Memory B cell (primary cell): ENCODE measurements around the gene SHH.

Source experiments
- ATAC-seq: fragments of 150-1000 bp; cut with Tn5 transposase; 2 replicates; pipeline ENCODE4 v1.10.0; 2021; ENCODE audit warnings: low read depth, mild to moderate bottlenecking, moderate library complexity
- DNase-seq, 2 donors: peaks; one replicate each; pipeline ENCODE4 v3.0.0; 2022; ENCODE audit warnings: low spot score in 2 of 2
- H3K27ac Mint-ChIP-seq: one replicate; pipeline ENCODE4 v1.8.0; 2022; ENCODE audit warnings: mild to moderate bottlenecking, moderate library complexity, mixed read lengths
- H3K27me3 Mint-ChIP-seq: one replicate; pipeline ENCODE4 v1.8.0; 2022; ENCODE audit warnings: mixed read lengths
- H3K36me3 Mint-ChIP-seq: one replicate; pipeline ENCODE4 v1.8.0; 2022; ENCODE audit warnings: mild to moderate bottlenecking, mixed read lengths
- H3K4me1 Mint-ChIP-seq: one replicate; pipeline ENCODE4 v1.8.0; 2022; ENCODE audit warnings: mixed read lengths
- H3K4me3 Mint-ChIP-seq: one replicate; pipeline ENCODE4 v1.8.0; 2022; ENCODE audit warnings: mild to moderate bottlenecking, moderate library complexity, mixed read lengths
- H3K9me3 Mint-ChIP-seq: one replicate; pipeline ENCODE4 v1.8.0; 2022; ENCODE audit warnings: mixed read lengths

Gene SHH

GRCh38 chr7:155809332-155809946, 2.8 kb downstream of the SHH start:
- H3K27ac Mint-ChIP-seq: no peak overlapping the region
- peaks cover 30% of the 10 kb centered on the region for H3K27me3 Mint-ChIP-seq
- H3K4me3 Mint-ChIP-seq: no peak overlapping the region

GRCh38 chr7:155808549-155809331, 3.5 kb downstream of the SHH start:
- Mint-ChIP-seq H3K36me3 (no peaks in the 10 kb centered on the region), H3K27me3 (peaks cover 28% of the 10 kb centered on the region), H3K27ac (no peak overlapping the region), H3K4me3 (peak overlapping the region; percentile 12), H3K4me1 (peaks cover 18% of the 10 kb centered on the region), H3K9me3 (no peaks in the 10 kb centered on the region)
- DNase-seq: no peak
- ATAC-seq: no peak

More at GRCh38 chr7:155809332-155809946, 2.8 kb downstream of the SHH start:
- H3K36me3 Mint-ChIP-seq: no peaks in the 10 kb centered on the region
- DNase-seq: no peak
- H3K9me3 Mint-ChIP-seq: no peaks in the 10 kb centered on the region
- H3K4me1 Mint-ChIP-seq: peaks cover 18% of the 10 kb centered on the region
- no peak for ATAC-seq

- Mint-ChIP-seq H3K9me3 (no peaks in the 10 kb centered on the region), H3K4me1 (peaks cover 21% of the 10 kb centered on the region), H3K27ac (no peak overlapping the region), H3K27me3 (peaks cover 25% of the 10 kb centered on the region), H3K4me3 (no peak overlapping the region), H3K36me3 (no peaks in the 10 kb centered on the region)
- ATAC-seq (no peak), DNase-seq (no peak)
Measured at GRCh38 chr7:155807789-155808548, 4.3 kb downstream of the SHH start.

- Mint-ChIP-seq H3K4me1 (peaks cover 20% of the 10 kb centered on the region), H3K36me3 (no peaks in the 10 kb centered on the region), H3K4me3 (no peak overlapping the region), H3K27me3 (peaks cover 23% of the 10 kb centered on the region), H3K27ac (no peak overlapping the region), H3K9me3 (no peaks in the 10 kb centered on the region)
- no peak for ATAC-seq
- DNase-seq: no peak
Measured at GRCh38 chr7:155807065-155807671, 5.1 kb downstream of the SHH start.

- Mint-ChIP-seq H3K9me3 (no peaks in the 10 kb centered on the region), H3K36me3 (no peaks in the 10 kb centered on the region), H3K4me3 (peak overlapping the region; percentile 47), H3K4me1 (peaks cover 15% of the 10 kb centered on the region), H3K27ac (no peak overlapping the region), H3K27me3 (peaks cover 14% of the 10 kb centered on the region)
- DNase-seq (no peak), ATAC-seq (no peak)
Measured at GRCh38 chr7:155806096-155806871, 6.0 kb downstream of the SHH start.

GRCh38 chr7:155805826-155806095, 6.5 kb downstream of the SHH start:
- no peak overlapping the region for H3K4me3 Mint-ChIP-seq
- DNase-seq (no peak), ATAC-seq (no peak)
- H3K36me3 Mint-ChIP-seq: no peaks in the 10 kb centered on the region
- peaks cover 13% of the 10 kb centered on the region for H3K4me1 Mint-ChIP-seq
- no peaks in the 10 kb centered on the region for H3K9me3 Mint-ChIP-seq
- no peak overlapping the region for H3K27ac Mint-ChIP-seq
- peaks cover 14% of the 10 kb centered on the region for H3K27me3 Mint-ChIP-seq

- no peaks in the 10 kb centered on the region for H3K9me3 Mint-ChIP-seq
- peaks cover 13% of the 10 kb centered on the region for H3K4me1 Mint-ChIP-seq
- DNase-seq (peak; percentile 30 to 79), ATAC-seq (peak; percentile 69)
- H3K27ac Mint-ChIP-seq: no peak overlapping the region
- H3K27me3 Mint-ChIP-seq: peaks cover 14% of the 10 kb centered on the region
- peak overlapping the region; percentile 72 for H3K4me3 Mint-ChIP-seq
- H3K36me3 Mint-ChIP-seq: no peaks in the 10 kb centered on the region
Measured at GRCh38 chr7:155804897-155805825, 7.1 kb downstream of the SHH start.

- no peaks in the 10 kb centered on the region for H3K9me3 Mint-ChIP-seq
- no peaks in the 10 kb centered on the region for H3K36me3 Mint-ChIP-seq
- DNase-seq (no peak), ATAC-seq (no peak)
- H3K4me3 Mint-ChIP-seq: peak overlapping the region; percentile 65
- H3K4me1 Mint-ChIP-seq: peaks cover 13% of the 10 kb centered on the region
- H3K27ac Mint-ChIP-seq: no peak overlapping the region
- H3K27me3 Mint-ChIP-seq: peaks cover 16% of the 10 kb centered on the region
Measured at GRCh38 chr7:155804431-155804831, 7.8 kb downstream of the SHH start.

- H3K9me3 Mint-ChIP-seq: no peaks in the 10 kb centered on the region
- H3K27me3 Mint-ChIP-seq: peaks cover 13% of the 10 kb centered on the region
- DNase-seq: peak in 1 of 2 donors; percentile 32
- H3K4me1 Mint-ChIP-seq: peaks cover 8% of the 10 kb centered on the region
- no peaks in the 10 kb centered on the region for H3K36me3 Mint-ChIP-seq
- H3K4me3 Mint-ChIP-seq: peak overlapping the region; percentile 81
- no peak overlapping the region for H3K27ac Mint-ChIP-seq
- ATAC-seq: peak; percentile 18
Measured at GRCh38 chr7:155803418-155804376, 8.6 kb downstream of the SHH start.

- Mint-ChIP-seq H3K9me3 (no peaks in the 10 kb centered on the region), H3K27me3 (peaks cover 14% of the 10 kb centered on the region), H3K36me3 (no peaks in the 10 kb centered on the region), H3K27ac (no peak overlapping the region), H3K4me3 (no peak overlapping the region), H3K4me1 (peaks cover 10% of the 10 kb centered on the region)
- DNase-seq (no peak), ATAC-seq (no peak)
Measured at GRCh38 chr7:155802906-155803417, 9.3 kb downstream of the SHH start.

- peaks cover 11% of the 10 kb centered on the region for H3K27me3 Mint-ChIP-seq
- no peaks in the 10 kb centered on the region for H3K9me3 Mint-ChIP-seq
- no peak for DNase-seq
- H3K27ac Mint-ChIP-seq: no peak overlapping the region
- no peak for ATAC-seq
- peaks cover 7% of the 10 kb centered on the region for H3K4me1 Mint-ChIP-seq
- no peaks in the 10 kb centered on the region for H3K36me3 Mint-ChIP-seq
- H3K4me3 Mint-ChIP-seq: peak overlapping the region; percentile 25
Measured at GRCh38 chr7:155802291-155802690, 10.0 kb downstream of the SHH start.
